Measurements from ENCODE around the gene CD300LB.

The CD300LB gene

GRCh38 chr17:74542727-74543383, 11.6 kb upstream of the CD300LB start:
- peaks cover 5% of the 10 kb centered on the region for H3K27me3 Mint-ChIP-seq
- no peak overlapping the region for H3K4me3 Mint-ChIP-seq
- H3K36me3 Mint-ChIP-seq = no peaks in the 10 kb centered on the region
- H3K9me3 Mint-ChIP-seq (ENCODE audit: low read depth) = no peaks in the 10 kb centered on the region
- H3K4me1 Mint-ChIP-seq (ENCODE audit: low read depth) = peaks cover 3% of the 10 kb centered on the region
- no peak overlapping the region for H3K27ac Mint-ChIP-seq

GRCh38 chr17:74542166-74542565, 10.9 kb upstream of the CD300LB start:
- no peaks in the 10 kb centered on the region for H3K36me3 Mint-ChIP-seq
- H3K27me3 Mint-ChIP-seq = peaks cover 5% of the 10 kb centered on the region
- no peak overlapping the region for H3K27ac Mint-ChIP-seq
- no peaks in the 10 kb centered on the region for H3K9me3 Mint-ChIP-seq (ENCODE audit: low read depth)
- no peaks in the 10 kb centered on the region for H3K4me1 Mint-ChIP-seq (ENCODE audit: low read depth)
- H3K4me3 Mint-ChIP-seq = no peak overlapping the region

DNA sequence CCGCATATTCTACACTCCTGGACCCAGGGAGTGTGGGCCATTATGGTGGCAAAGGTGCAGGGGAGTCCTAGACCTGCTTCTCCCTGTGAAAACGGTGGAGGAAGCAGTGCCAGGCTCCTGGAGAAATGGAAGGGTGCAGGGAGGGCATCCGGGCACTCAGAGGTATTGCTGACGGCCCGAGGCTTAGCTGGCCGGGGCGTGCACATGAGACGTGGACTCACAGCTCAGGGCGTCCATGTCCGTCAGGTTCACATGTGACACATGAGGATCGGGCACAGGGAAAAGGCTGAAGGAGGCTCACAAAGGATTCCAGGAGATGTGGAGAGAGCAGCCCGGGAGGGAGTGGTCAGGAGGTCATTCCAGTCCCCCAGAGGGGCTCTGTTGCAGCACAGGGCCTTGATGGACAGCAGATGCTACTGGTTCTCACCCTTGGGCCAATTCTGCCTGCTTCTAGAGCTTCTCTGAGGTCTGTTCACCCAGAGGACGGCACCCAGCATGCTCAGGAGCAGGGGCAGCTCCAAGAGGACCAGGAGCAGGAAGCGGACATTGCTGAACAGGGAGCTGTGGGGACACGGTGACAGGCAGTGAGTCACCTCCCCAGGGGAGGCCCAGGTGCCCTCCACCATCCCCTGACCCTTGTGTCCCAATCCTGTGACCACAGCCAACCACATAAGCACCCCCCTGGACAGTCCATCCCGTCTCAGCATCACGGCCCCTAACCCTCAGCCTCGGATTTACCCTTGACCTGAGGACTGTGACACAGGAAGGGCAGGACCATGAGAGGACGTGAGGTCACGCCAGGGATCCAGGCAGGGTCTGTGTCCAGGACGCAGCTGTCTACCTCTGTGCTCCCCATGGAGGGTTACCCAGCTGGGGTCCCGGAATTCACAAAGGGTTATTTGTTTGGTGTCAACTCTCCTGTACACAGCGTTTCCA, 10.2 kb upstream of the CD300LB start:
- Mint-ChIP-seq H3K4me1 (ENCODE audit: low read depth) (no peaks in the 10 kb centered on the region), H3K27ac (no peak overlapping the region), H3K9me3 (ENCODE audit: low read depth) (no peaks in the 10 kb centered on the region), H3K4me3 (no peak overlapping the region), H3K36me3 (no peaks in the 10 kb centered on the region), H3K27me3 (peaks cover 5% of the 10 kb centered on the region)

DNA sequence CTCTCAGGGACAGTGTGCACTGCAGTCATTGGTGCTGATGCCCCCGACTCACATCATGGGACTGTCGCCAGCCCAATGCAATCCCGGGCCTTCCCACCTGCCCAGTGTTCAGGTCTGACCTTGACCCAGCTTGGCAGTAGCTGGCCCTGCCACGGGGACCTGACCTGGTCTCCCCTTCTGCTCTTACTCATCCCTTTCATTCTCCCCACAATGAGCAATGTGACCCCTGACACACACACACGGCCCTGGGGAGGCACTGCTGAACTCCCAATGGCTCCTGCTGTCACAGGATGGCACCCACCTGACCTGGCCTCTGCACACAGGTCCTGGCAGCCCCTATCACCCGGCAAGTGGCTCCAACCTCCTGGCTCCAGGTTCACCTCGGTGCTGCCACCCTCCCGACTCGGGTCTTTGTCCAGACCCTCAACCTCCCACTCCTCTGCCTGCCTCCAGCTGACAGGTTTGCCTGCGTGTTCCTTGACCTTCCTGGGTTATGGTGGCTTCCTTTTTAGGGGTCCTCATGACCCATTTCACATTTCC, 8.1 kb upstream of the CD300LB start:
- Mint-ChIP-seq H3K4me1 (ENCODE audit: low read depth) (no peaks in the 10 kb centered on the region), H3K27me3 (peaks cover 5% of the 10 kb centered on the region), H3K27ac (no peak overlapping the region), H3K9me3 (ENCODE audit: low read depth) (no peaks in the 10 kb centered on the region), H3K4me3 (no peak overlapping the region), H3K36me3 (no peaks in the 10 kb centered on the region)

DNA sequence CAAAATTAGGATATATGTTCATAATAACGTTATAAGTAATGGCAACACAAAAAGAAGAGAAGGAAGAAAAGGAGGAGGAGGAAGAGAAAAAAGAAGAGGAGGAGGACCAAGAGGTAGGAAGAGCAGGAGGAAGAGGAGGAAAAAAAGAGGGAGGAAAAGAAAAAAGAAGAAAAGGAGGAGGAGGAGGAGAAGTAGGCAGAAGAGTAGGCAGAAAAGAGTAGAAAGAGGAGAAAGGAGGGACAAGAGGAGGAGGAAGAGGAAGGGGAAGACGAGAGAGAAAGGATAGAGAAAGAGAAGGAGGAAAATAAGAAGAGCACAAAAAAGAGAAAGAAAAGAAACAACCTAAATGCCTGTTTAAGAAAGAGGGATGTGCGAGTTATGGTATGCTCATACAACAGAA, 5.6 kb upstream of the CD300LB start:
- H3K27ac Mint-ChIP-seq = no peak overlapping the region
- peaks cover 9% of the 10 kb centered on the region for H3K27me3 Mint-ChIP-seq
- H3K9me3 Mint-ChIP-seq (ENCODE audit: low read depth) = no peaks in the 10 kb centered on the region
- H3K36me3 Mint-ChIP-seq = no peaks in the 10 kb centered on the region
- no peak overlapping the region for H3K4me3 Mint-ChIP-seq
- peaks cover 5% of the 10 kb centered on the region for H3K4me1 Mint-ChIP-seq (ENCODE audit: low read depth)

DNA sequence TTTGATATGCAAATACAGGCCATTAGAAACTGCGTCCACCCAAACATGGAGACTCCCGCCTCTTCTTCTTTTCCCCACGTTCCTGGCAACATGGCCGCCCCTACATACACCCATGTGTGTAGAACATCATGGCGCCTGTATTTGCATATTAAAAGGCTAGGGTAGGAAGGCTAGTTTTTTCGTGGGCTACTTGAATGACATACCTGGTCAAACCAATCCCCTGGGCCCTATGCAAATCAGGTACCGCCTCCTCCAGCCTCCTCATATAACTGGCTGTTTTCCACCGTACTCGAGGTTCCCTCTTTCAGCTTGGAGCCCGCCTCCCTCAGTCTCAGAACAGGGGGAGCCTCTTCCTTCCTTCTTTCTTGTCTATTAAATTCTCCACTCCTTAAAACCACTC, 840 bp upstream of the CD300LB start:
- H3K9me3 Mint-ChIP-seq (ENCODE audit: low read depth) = no peaks in the 10 kb centered on the region
- peaks cover 5% of the 10 kb centered on the region for H3K4me1 Mint-ChIP-seq (ENCODE audit: low read depth)
- no peaks in the 10 kb centered on the region for H3K36me3 Mint-ChIP-seq
- H3K4me3 Mint-ChIP-seq = no peak overlapping the region
- H3K27me3 Mint-ChIP-seq = peaks cover 9% of the 10 kb centered on the region
- no peak overlapping the region for H3K27ac Mint-ChIP-seq

GRCh38 chr17:74530831-74531150, 484 bp downstream of the CD300LB start:
- Mint-ChIP-seq H3K9me3 (ENCODE audit: low read depth) (no peaks in the 10 kb centered on the region), H3K27me3 (peaks cover 9% of the 10 kb centered on the region), H3K36me3 (no peaks in the 10 kb centered on the region), H3K4me1 (ENCODE audit: low read depth) (peaks cover 5% of the 10 kb centered on the region), H3K27ac (no peak overlapping the region), H3K4me3 (no peak overlapping the region)

- Mint-ChIP-seq H3K9me3 (ENCODE audit: low read depth) (no peaks in the 10 kb centered on the region), H3K4me1 (ENCODE audit: low read depth) (peaks cover 5% of the 10 kb centered on the region), H3K27me3 (peaks cover 12% of the 10 kb centered on the region), H3K27ac (no peak overlapping the region), H3K36me3 (no peaks in the 10 kb centered on the region), H3K4me3 (no peak overlapping the region)
These were observed 2.0 kb downstream of the CD300LB start for GRCh38 chr17:74529243-74529642.

GRCh38 chr17:74528491-74529199, 2.6 kb downstream of the CD300LB start:
- H3K36me3 Mint-ChIP-seq = no peaks in the 10 kb centered on the region
- H3K27ac Mint-ChIP-seq = no peak overlapping the region
- peaks cover 12% of the 10 kb centered on the region for H3K27me3 Mint-ChIP-seq

GRCh38 chr17:74527756-74528155, 3.5 kb downstream of the CD300LB start:
- no peak overlapping the region for H3K4me3 Mint-ChIP-seq
- no peak overlapping the region for H3K27ac Mint-ChIP-seq
- H3K36me3 Mint-ChIP-seq = no peaks in the 10 kb centered on the region
- H3K9me3 Mint-ChIP-seq (ENCODE audit: low read depth) = no peaks in the 10 kb centered on the region
- H3K27me3 Mint-ChIP-seq = peaks cover 14% of the 10 kb centered on the region
- H3K4me1 Mint-ChIP-seq (ENCODE audit: low read depth) = peaks cover 2% of the 10 kb centered on the region

More at GRCh38 chr17:74528491-74529199, 2.6 kb downstream of the CD300LB start:
- H3K9me3 Mint-ChIP-seq (ENCODE audit: low read depth) = no peaks in the 10 kb centered on the region
- peaks cover 5% of the 10 kb centered on the region for H3K4me1 Mint-ChIP-seq (ENCODE audit: low read depth)
- H3K4me3 Mint-ChIP-seq = no peak overlapping the region

GRCh38 chr17:74527081-74527480, 4.2 kb downstream of the CD300LB start:
- no peak overlapping the region for H3K4me3 Mint-ChIP-seq
- no peaks in the 10 kb centered on the region for H3K9me3 Mint-ChIP-seq (ENCODE audit: low read depth)
- no peaks in the 10 kb centered on the region for H3K36me3 Mint-ChIP-seq
- H3K4me1 Mint-ChIP-seq (ENCODE audit: low read depth) = no peaks in the 10 kb centered on the region
- H3K27ac Mint-ChIP-seq = no peak overlapping the region
- peaks cover 11% of the 10 kb centered on the region for H3K27me3 Mint-ChIP-seq

DNA sequence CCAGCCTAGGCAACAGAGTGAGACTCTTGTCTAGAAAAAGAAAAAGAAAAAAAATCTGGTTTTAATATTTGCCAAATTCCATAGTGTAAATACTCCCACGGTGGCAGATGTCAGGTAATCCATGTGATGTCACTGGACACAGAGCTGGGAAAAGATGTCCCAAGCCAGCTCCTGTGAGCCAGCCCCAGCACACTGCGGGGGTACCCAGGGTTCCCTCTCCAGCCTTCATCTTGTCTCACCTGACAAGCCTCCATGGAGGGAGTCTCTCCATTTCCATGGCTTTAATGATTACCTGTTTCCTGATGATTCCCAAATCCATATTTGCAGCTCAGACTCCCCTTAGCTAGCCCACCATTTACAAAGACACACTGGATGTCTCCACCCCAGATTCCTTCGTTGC, 4.6 kb downstream of the CD300LB start:
- H3K27me3 Mint-ChIP-seq = peaks cover 12% of the 10 kb centered on the region
- H3K4me1 Mint-ChIP-seq (ENCODE audit: low read depth) = no peaks in the 10 kb centered on the region
- H3K4me3 Mint-ChIP-seq = no peak overlapping the region
- H3K9me3 Mint-ChIP-seq (ENCODE audit: low read depth) = no peaks in the 10 kb centered on the region
- no peak overlapping the region for H3K27ac Mint-ChIP-seq
- H3K36me3 Mint-ChIP-seq = no peaks in the 10 kb centered on the region

DNA sequence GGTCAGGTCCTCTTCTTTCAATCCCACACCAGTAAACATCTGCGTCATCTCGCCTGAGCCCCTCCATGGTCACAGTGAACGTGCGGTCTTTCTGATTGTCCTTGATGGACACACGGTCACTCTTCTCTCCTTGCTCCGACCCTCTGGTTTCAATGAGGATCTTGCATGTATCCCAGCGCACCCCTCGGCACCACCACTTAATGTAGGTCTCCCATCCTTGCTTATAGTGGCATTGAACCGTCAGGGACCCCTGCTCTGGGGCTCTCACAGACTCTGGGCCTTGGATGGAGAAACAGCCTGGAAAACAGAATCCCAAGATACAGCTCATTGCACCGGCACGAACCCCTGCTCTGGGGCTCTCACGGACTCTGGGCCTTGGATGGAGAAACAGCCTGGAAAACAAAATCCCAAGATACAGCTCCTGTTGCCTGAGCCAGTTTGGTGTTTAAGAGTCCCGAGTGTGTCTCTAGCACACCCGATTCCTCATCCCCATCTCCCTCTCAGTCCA, 5.4 kb downstream of the CD300LB start:
- peaks cover 16% of the 10 kb centered on the region for H3K27me3 Mint-ChIP-seq
- no peaks in the 10 kb centered on the region for H3K4me1 Mint-ChIP-seq (ENCODE audit: low read depth)
- H3K9me3 Mint-ChIP-seq (ENCODE audit: low read depth) = no peaks in the 10 kb centered on the region
- H3K27ac Mint-ChIP-seq = no peak overlapping the region
- H3K36me3 Mint-ChIP-seq = no peaks in the 10 kb centered on the region
- no peak overlapping the region for H3K4me3 Mint-ChIP-seq

GRCh38 chr17:74525465-74525725, 5.9 kb downstream of the CD300LB start:
- peaks cover 17% of the 10 kb centered on the region for H3K27me3 Mint-ChIP-seq
- H3K27ac Mint-ChIP-seq = no peak overlapping the region
- H3K36me3 Mint-ChIP-seq = no peaks in the 10 kb centered on the region
- no peaks in the 10 kb centered on the region for H3K4me1 Mint-ChIP-seq (ENCODE audit: low read depth)
- H3K9me3 Mint-ChIP-seq (ENCODE audit: low read depth) = no peaks in the 10 kb centered on the region
- H3K4me3 Mint-ChIP-seq = no peak overlapping the region

Measured in activated naive CD8-positive, alpha-beta T cell (primary cell).